GM12801 (cell line): ENCODE data around the gene CRACDL.

Source experiments
- CTCF ChIP-seq: IDR thresholded peaks from one replicate; pipeline ENCODE4 v1.5.1; 2011; ENCODE audit warnings: control low read depth; ENCODE audit not compliant: insufficient read length; ENCODE audit errors: extremely low read depth

CRACDL gene

GRCh38 chr2:98897746-98898145 lies 38.3 kb downstream of the CRACDL start:
- no peak for TF ChIP-seq CTCF

- TF ChIP-seq CTCF = no peak
Observed at GRCh38 chr2:98896944-98897343, 39.1 kb downstream of the CRACDL start.

DNA sequence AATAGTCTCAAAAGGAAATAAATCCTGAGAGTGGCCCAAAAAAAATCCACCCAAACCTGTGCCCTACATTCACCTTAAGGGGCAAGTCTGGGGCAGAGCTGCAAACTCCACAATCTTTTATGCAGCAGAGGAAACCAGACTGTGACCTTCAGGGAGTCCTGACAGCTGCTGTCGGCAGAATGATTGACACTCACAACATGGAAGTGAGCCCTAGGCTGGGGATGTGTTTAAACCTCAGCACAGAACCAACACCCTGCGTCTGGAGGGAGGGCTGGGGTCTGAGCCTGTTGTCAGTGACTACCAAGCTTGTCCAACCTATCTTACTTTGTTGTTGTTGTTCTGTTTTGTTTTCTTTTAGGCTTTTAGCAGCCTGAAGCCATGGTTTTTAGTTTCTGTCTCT lies 39.6 kb downstream of the CRACDL start:
- TF ChIP-seq CTCF = no peak

- TF ChIP-seq CTCF = no peak
Observed at GRCh38 chr2:98895901-98896300, 40.1 kb downstream of the CRACDL start.

DNA sequence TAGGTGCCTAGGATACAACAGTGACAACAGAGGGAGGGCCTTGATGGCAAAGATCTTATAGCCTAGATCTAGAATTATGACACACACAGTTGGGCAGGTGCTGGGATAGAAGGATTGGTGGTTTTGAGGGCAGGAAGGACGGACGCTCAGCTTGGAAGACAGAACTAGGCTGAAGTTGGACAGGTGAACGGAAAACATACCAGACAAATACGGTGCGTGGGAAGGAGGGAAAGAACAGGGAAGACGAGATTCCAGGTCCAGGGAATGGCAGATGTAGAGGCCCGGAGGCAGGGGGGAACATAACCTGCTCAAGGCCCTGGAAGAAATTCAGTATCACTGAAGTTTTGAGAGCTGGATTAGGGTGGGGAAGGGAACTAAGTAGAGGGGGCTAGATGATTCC lies 40.8 kb downstream of the CRACDL start:
- no peak for TF ChIP-seq CTCF

- TF ChIP-seq CTCF = no peak
Observed at GRCh38 chr2:98894331-98895000, 41.6 kb downstream of the CRACDL start.

DNA sequence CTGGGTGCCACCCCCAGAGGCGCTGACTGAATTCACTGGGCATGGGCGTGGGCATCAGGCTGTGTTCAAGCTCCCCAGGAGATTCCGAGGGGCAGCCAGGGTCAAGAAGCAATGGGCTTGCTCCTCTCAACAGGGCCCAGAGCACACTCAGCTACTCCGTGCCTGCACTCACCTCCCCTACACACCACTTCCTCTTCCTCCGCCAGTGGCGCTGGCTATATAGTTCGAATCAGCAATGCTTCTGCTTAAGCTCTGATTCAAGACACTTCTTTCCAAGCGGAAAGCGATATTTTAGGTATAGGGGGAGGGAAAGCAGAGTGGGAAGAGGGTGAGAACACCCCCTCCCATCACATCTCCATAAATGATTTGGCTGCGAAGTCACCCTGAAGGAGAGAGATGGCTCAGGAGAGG lies 42.1 kb downstream of the CRACDL start:
- no peak for TF ChIP-seq CTCF
